ENCODE data around the gene IQSEC1. TPM values are rescaled to one million over a fixed set of nuclear protein-coding genes. Genes with fewer than 3 reads are reported as not detected.

IQSEC1 gene
- polyA plus RNA-seq, 1 experiment, result 4.8 TPM

DNA sequence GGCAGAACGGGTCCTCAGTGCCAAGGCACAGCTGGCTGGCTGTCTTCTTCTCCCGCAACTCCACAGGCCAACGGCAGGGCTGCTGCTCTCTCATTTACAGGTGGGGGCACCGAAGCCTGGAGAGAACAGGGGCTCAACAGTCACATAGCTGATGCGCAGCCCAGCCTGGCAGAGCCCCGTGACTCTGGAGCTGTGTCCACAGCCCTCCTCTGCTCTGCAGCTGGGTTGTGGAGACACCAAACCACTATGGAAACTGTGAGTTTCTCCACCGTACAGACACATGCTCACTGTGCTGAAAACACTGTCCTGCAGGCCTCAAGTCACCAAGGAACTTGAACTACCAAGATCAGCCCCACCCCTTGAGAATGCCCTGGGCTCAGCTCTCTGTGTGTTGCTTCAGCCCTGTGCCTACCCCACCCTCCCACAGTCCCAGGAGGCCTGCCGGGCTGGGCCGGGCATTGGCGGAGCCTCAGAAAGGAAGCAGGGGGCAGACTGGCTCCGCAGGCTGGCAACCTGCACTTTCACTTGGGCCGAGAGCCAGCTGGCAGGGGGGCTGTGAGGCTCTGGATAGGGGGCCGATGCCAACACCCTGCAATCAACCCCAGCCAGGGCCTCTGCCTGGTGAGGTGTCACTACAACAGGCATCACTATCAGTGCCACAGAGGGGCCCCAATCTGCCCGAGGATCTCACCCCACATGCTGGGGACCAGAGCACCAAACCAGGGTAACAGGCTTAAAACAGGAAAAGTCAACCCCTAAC lies 118.2 kb downstream of the IQSEC1 start:
- Histone ChIP-seq H3K27me3 (ENCODE audit: control insufficient read depth, insufficient read depth, low read length) (no peaks in the 10 kb centered on the region), H3K36me3 (ENCODE audit: control insufficient read depth, insufficient read depth, low read length) (peaks cover 1% of the 10 kb centered on the region; the same call in 1 of the 2 replicates), H3K4me3 (ENCODE audit: low read depth, low read length) (no peak overlapping the region)
- TF ChIP-seq, protein P1, sequence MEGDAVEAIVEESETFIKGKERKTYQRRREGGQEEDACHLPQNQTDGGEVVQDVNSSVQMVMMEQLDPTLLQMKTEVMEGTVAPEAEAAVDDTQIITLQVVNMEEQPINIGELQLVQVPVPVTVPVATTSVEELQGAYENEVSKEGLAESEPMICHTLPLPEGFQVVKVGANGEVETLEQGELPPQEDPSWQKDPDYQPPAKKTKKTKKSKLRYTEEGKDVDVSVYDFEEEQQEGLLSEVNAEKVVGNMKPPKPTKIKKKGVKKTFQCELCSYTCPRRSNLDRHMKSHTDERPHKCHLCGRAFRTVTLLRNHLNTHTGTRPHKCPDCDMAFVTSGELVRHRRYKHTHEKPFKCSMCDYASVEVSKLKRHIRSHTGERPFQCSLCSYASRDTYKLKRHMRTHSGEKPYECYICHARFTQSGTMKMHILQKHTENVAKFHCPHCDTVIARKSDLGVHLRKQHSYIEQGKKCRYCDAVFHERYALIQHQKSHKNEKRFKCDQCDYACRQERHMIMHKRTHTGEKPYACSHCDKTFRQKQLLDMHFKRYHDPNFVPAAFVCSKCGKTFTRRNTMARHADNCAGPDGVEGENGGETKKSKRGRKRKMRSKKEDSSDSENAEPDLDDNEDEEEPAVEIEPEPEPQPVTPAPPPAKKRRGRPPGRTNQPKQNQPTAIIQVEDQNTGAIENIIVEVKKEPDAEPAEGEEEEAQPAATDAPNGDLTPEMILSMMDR (IDR thresholded peaks at IDR 0.05; ENCODE audit: insufficient read depth, low read depth, low read length), result no peak
- ChIA-PET CTCF (interaction anchor here (0.8 kb wide), 1 partner anchor 54 kb away, joined by 5 read pairs; no protein-coding TSS in a partner anchor), POLR2A (interaction anchor here (1.0 kb wide), 1 partner anchor 18 kb away, joined by 3 read pairs; no protein-coding TSS in a partner anchor)
- DNase-seq (ENCODE audit: low read depth), result no peak

DNA sequence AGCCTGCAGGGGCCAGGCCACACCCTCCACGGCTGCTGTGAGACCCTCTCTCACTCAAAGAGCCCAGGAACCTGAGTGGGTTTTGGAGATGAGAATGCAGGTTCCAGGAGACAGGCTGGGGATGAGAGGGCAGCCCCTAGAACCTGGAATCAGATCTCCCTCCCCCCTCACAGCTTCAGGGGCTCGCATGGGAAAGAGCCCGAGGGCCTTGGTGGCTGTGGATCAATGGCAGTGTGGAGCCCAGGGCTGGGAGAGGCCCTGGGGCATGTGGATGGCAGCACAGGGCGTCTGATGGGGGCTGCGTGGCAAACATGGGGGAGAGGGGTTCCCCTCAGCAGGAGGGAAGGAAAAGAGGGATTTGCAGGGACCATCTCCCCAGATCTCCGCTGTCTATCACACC lies 119.0 kb downstream of the IQSEC1 start:
- Histone ChIP-seq H3K27me3 (ENCODE audit: control insufficient read depth, insufficient read depth, low read length) (no peaks in the 10 kb centered on the region), H3K36me3 (ENCODE audit: control insufficient read depth, insufficient read depth, low read length) (peaks cover 1% of the 10 kb centered on the region; the same call in 1 of the 2 replicates), H3K4me3 (ENCODE audit: low read depth, low read length) (no peak overlapping the region)
- ChIA-PET POLR2A (no interaction called here), CTCF (no interaction called here)
- TF ChIP-seq, protein P1 (IDR thresholded peaks at IDR 0.05; ENCODE audit: insufficient read depth, low read depth, low read length), result no peak
- DNase-seq (ENCODE audit: low read depth), result no peak

DNA sequence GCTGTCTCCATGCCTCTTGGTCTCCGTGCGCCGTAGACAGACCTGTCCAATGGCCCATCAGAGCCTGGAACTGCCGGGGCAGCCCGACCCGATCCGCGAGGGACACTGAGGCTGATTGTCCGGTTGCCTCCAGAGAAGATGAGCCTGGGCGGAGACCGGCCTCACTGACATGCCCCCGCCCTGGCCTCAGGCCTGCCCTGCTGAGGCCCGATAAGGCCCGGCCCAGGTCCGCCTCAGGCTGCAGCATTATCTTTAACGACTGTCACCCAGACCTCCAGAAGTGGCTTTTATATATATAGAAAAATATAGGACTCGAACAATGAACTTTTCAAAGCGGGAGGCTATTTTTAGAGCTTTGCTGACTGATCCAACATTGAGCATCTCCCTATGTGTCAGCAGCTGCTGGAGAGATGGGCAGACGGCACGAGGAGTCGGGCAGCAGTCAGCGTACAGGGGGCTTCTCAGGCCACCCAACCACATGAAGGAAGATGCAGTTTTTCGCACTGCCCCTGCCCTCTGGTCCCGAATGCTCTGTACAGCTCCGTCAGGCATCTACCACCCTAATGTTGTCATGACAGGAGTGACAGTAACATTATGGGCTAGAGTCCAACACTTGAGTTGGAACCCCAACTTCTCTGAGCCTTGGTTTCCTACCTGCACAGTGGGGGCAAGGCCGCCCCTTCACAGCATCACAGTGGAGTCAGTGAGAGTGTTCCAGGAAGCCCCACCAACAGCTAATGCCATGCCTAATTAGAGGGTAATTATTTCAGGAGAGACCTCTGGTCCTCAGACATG lies 119.8 kb downstream of the IQSEC1 start:
- ChIA-PET POLR2A (no interaction called here), CTCF (interaction anchor here (1.4 kb wide), 1 partner anchor 31 kb away, joined by 4 read pairs; no protein-coding TSS in a partner anchor)
- TF ChIP-seq, protein P1 (IDR thresholded peaks at IDR 0.05; ENCODE audit: insufficient read depth, low read depth, low read length), result no peak
- Histone ChIP-seq H3K4me3 (ENCODE audit: low read depth, low read length) (no peak overlapping the region), H3K36me3 (ENCODE audit: control insufficient read depth, insufficient read depth, low read length) (peaks cover 1% of the 10 kb centered on the region; the same call in 1 of the 2 replicates), H3K27me3 (ENCODE audit: control insufficient read depth, insufficient read depth, low read length) (no peaks in the 10 kb centered on the region)
- DNase-seq (ENCODE audit: low read depth), result no peak

DNA sequence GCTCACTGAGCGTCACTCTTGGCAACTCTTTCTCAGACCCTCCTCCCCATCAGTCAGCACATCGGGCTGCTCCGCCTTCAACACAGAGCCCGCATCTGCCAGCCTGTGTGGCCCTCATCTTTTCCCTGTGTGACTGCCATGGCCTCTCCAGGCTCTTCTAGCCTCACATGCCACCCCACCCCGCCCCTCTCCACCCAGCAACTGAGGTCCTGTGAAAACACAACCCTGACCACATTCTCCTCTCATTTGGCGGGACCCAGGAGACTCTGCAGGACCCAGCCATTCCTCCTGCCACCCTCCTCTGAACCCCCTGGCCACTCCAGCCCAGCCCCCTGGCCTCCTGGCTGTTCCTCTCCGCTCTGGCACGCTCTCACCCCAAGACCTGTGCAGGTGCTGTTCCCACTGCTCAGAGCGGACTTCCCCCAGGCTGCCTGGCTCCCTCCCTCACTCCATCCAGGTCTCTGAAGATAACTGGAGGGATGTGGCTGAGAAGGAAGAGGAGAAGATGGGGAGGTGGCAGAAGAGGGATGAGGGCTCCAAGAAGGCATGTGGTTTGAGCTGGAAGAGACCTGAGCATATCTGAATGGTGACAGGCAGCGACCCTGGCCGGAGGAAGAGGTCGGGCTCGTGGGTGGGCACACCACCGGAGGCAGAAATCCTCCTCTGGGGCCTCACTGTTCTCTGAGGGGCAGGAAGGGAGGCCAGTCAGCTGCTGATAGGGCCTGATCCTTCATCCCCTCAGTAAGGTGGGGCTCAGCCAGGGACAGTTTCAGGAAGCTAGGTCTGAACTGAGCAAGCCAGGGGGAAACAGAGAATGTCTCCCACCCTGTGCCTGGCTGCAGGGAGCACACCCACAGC lies 120.7 kb downstream of the IQSEC1 start:
- CTCF ChIA-PET, result interaction anchor here (1.4 kb wide), 1 partner anchor 32 kb away, joined by 4 read pairs; no protein-coding TSS in a partner anchor
- POLR2A ChIA-PET, result no interaction called here
- peaks cover 1% of the 10 kb centered on the region; the same call in 1 of the 2 replicates for H3K36me3 ChIP-seq (ENCODE audit: control insufficient read depth, insufficient read depth, low read length)
- TF ChIP-seq, protein P1 (IDR thresholded peaks at IDR 0.05; ENCODE audit: insufficient read depth, low read depth, low read length), result no peak
- H3K27me3 ChIP-seq (ENCODE audit: control insufficient read depth, insufficient read depth, low read length), result no peaks in the 10 kb centered on the region
- no peak for DNase-seq (ENCODE audit: low read depth)
- no peak overlapping the region for H3K4me3 ChIP-seq (ENCODE audit: low read depth, low read length)

Data from BJ (cell line).